ACC112 (cell line): ENCODE measurements around the gene MYOCOS.

Experiments
- H2AFZ ChIP-seq: fragments of 200-600 bp; sonication (generic); one replicate; pipeline ENCODE4 v1.6.0; 2017; ENCODE audit warnings: antibody characterized with exemption, low read length; ENCODE audit not compliant: unreplicated experiment
- H3K27ac ChIP-seq: fragments of 200-600 bp; sonication (generic); 2 replicates; pipeline ENCODE4 v1.5.1; 2014; ENCODE audit warnings: low read depth, mild to moderate bottlenecking, antibody characterized with exemption, low read length, moderate library complexity
- H3K27me3 ChIP-seq: fragments of 200-600 bp; sonication (generic); 2 replicates; pipeline ENCODE4 v1.6.1; 2014; ENCODE audit warnings: mild to moderate bottlenecking, antibody characterized with exemption, low read length, moderate library complexity, mixed read lengths; ENCODE audit not compliant: insufficient read depth
- H3K36me3 ChIP-seq: fragments of 200-600 bp; sonication (generic); 2 replicates; pipeline ENCODE4 v1.6.1; 2016; ENCODE audit warnings: mild to moderate bottlenecking, antibody characterized with exemption, low read length, moderate library complexity, mixed read lengths; ENCODE audit not compliant: insufficient read depth
- H3K4me1 ChIP-seq: fragments of 200-600 bp; sonication (generic); one replicate; pipeline ENCODE4 v1.6.1; 2016; ENCODE audit warnings: low read length, mixed read lengths; ENCODE audit not compliant: insufficient read depth, unreplicated experiment, control insufficient read depth
- H3K4me3 ChIP-seq: fragments of 200-600 bp; sonication (generic); 2 replicates; pipeline ENCODE4 v1.5.1; 2014; ENCODE audit warnings: mild to moderate bottlenecking, low read depth, low read length
- H3K79me2 ChIP-seq: fragments of 200-600 bp; sonication (generic); one replicate; pipeline ENCODE4 v1.6.0; 2016; ENCODE audit warnings: low read length; ENCODE audit not compliant: control insufficient read depth, unreplicated experiment, insufficient read depth

The MYOCOS gene

GRCh38 chr1:171623651-171624331 is 1.7 kb downstream of the MYOCOS start:
- Histone ChIP-seq H3K27me3 (peaks cover 24% of the 10 kb centered on the region; the same call in 1 of the 2 replicates), H3K36me3 (no peaks in the 10 kb centered on the region), H3K79me2 (no peaks in the 10 kb centered on the region), H3K4me3 (no peak overlapping the region), H3K4me1 (no peaks in the 10 kb centered on the region), H2AFZ (no peak overlapping the region), H3K27ac (no peak overlapping the region)

DNA sequence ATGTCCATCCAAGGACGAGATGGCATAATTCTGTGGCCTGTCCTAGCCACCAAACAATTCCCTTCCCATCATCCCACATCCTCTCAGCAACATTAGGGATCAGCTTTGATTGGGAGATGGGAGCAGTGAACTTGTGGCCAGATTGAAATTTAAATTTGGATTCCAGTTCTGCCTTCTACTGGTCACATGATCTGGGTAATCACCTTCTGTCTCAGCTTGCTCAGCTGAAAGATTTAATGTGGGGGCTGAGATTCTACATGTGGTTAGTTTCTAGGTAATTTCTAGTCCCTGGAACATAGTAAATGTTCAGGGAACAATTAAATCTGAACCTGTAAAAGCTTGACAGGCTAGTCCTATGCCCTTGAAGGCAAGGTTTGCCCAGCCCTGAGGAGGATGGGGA is 3.2 kb downstream of the MYOCOS start:
- no peaks in the 10 kb centered on the region for H3K4me1 ChIP-seq
- H2AFZ ChIP-seq = no peak overlapping the region
- no peak overlapping the region for H3K27ac ChIP-seq
- no peaks in the 10 kb centered on the region for H3K36me3 ChIP-seq
- H3K4me3 ChIP-seq = no peak overlapping the region
- no peaks in the 10 kb centered on the region for H3K79me2 ChIP-seq
- H3K27me3 ChIP-seq = peaks cover 31% of the 10 kb centered on the region

DNA sequence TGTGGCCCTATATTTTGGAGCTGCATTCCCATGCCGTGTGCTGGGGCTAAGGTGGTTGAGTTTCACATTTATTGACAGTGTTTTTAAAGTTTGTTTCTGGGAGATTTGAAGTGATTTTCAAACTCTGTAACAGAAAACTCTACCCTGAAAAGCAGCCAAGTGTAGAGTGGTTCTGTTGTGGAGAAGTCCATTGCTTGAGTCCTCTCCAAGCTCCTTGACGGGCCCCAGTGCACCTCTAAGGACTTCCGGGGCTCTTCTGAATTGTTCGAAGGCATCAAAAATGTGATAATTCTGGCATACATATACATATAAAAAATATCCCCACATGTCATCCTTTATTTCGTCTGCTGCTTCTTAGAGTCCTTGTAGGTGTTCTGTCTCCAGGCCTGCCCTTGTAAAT is 5.0 kb downstream of the MYOCOS start:
- H3K27me3 ChIP-seq = peaks cover 45% of the 10 kb centered on the region
- H2AFZ ChIP-seq = no peak overlapping the region
- H3K36me3 ChIP-seq = no peaks in the 10 kb centered on the region
- no peak overlapping the region for H3K4me3 ChIP-seq
- H3K79me2 ChIP-seq = no peaks in the 10 kb centered on the region
- no peaks in the 10 kb centered on the region for H3K4me1 ChIP-seq
- no peak overlapping the region for H3K27ac ChIP-seq

DNA sequence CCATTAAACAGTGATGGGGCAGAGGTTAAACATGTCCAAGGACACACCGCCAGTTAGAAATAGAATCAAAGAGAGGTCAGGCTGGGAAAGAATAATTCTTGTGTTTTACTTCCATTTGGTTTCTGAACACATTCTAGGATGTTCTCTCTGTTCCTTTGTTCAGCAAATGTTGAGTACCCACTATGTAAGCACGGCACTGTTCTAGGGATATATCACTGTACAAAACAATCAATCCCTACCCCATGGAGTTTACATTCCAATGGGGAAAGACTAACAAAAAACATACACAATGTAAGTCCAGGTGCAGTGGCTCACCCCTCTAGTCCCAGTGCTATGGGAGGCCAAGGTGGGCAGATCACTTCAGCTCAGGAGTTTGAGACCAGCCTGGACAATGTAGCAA is 6.2 kb downstream of the MYOCOS start:
- Histone ChIP-seq H3K79me2 (no peaks in the 10 kb centered on the region), H3K27me3 (peaks cover 45% of the 10 kb centered on the region)

GRCh38 chr1:171635661-171636060 is 13.6 kb downstream of the MYOCOS start:
- no peak overlapping the region for H3K27ac ChIP-seq
- no peaks in the 10 kb centered on the region for H3K36me3 ChIP-seq
- H3K27me3 ChIP-seq = peaks cover 16% of the 10 kb centered on the region
- no peaks in the 10 kb centered on the region for H3K79me2 ChIP-seq
- no peak overlapping the region for H3K4me3 ChIP-seq
- no peaks in the 10 kb centered on the region for H3K4me1 ChIP-seq
- no peak overlapping the region for H2AFZ ChIP-seq

More for the DNA sequence above, 6.2 kb downstream of the MYOCOS start:
- Histone ChIP-seq H3K4me1 (no peaks in the 10 kb centered on the region), H3K27ac (no peak overlapping the region), H3K4me3 (no peak overlapping the region), H3K36me3 (no peaks in the 10 kb centered on the region), H2AFZ (no peak overlapping the region)

DNA sequence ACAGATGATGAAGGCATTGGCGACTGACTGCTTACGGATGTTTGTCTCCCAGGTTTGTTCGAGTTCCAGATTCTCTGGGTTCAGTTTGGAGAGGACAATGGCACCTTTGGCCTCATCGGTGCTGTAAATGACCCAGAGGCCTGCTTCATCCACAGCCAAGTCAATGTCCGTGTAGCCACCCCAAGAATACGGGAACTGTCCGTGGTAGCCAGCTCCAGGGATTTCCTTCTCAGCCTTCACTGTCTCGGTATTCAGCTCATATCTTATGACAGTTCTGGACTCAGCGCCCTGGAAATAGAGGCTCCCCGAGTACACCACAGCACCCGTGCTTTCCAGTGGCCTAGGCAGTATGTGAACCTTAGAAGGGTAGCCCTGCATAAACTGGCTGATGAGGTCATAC is 14.1 kb downstream of the MYOCOS start:
- Histone ChIP-seq H3K79me2 (no peaks in the 10 kb centered on the region), H3K27ac (no peak overlapping the region), H3K4me1 (no peaks in the 10 kb centered on the region), H2AFZ (no peak overlapping the region), H3K27me3 (peaks cover 11% of the 10 kb centered on the region), H3K36me3 (no peaks in the 10 kb centered on the region), H3K4me3 (no peak overlapping the region)

GRCh38 chr1:171637928-171638576 is 16.0 kb downstream of the MYOCOS start:
- Histone ChIP-seq H3K36me3 (no peaks in the 10 kb centered on the region), H2AFZ (no peak overlapping the region), H3K79me2 (no peaks in the 10 kb centered on the region), H3K4me3 (no peak overlapping the region), H3K4me1 (no peaks in the 10 kb centered on the region), H3K27me3 (no peaks in the 10 kb centered on the region), H3K27ac (no peak overlapping the region)

- no peaks in the 10 kb centered on the region for H3K4me1 ChIP-seq
- no peaks in the 10 kb centered on the region for H3K27me3 ChIP-seq
- H3K27ac ChIP-seq = no peak overlapping the region
- no peaks in the 10 kb centered on the region for H3K36me3 ChIP-seq
- H3K79me2 ChIP-seq = no peaks in the 10 kb centered on the region
- no peak overlapping the region for H3K4me3 ChIP-seq
- no peak overlapping the region for H2AFZ ChIP-seq
Measured at GRCh38 chr1:171640225-171640624, 18.2 kb downstream of the MYOCOS start.

DNA sequence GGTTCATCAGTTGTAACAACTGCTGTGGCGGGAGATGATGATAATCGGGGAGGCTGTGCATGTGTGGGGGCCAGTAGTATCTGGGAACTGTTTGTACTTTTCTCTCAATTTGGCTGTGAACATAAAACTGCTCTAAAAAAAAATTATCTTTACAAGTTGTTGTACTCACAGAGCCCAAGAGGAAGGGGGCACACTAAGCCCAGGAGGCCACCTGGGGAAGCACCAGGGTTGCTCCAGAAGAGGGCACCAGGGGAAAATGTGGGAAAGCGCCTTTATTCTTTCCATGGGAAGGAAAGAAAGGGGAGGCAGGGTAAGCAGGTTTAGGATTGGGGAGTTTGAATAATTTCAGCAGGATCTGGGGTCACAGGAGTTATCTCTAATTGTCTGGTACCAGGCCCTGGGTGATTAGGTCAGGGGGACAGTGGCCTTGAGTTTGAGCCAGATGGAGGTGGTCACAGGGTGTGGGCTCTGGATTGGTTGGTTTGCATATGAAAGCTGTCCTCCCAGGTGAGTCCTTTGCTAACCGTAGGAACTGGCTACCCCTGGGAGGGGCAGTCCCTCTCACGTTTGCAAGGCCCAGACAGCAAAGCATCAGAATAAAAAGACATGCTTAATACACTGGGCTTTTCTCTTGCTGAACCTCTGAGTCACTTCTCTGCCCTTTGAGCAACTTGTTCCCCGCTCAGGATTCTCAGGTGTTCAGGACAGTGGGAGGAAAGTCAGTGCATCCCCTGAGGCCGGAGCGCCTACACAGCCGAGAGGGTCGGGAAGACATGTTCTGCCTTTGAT is 19.2 kb downstream of the MYOCOS start:
- Histone ChIP-seq H3K27me3 (no peaks in the 10 kb centered on the region), H3K4me1 (no peaks in the 10 kb centered on the region), H3K4me3 (no peak overlapping the region), H3K36me3 (no peaks in the 10 kb centered on the region), H3K79me2 (no peaks in the 10 kb centered on the region), H3K27ac (no peak overlapping the region), H2AFZ (no peak overlapping the region)

DNA sequence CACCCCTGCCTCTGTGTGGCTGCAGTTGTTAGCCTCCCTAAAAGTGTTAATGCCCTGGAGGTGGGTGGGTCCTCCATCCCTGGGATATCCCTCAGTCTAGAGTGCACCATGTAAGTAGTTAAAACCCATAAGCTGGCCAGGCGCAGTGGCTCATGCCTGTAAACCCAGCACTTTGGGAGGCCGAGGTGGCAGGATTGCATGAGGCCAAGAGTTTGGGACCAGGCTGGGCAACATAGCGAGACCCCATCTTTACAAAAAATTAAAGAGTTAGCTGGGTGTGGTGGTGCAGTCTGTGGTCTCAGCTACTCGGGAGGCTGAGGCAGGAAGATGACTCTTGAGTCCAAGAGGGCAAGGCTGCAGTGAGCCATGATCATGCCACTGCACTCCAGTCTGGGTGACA is 20.2 kb downstream of the MYOCOS start:
- no peaks in the 10 kb centered on the region for H3K4me1 ChIP-seq
- no peak overlapping the region for H3K27ac ChIP-seq
- H3K27me3 ChIP-seq = no peaks in the 10 kb centered on the region
- no peaks in the 10 kb centered on the region for H3K36me3 ChIP-seq
- H2AFZ ChIP-seq = no peak overlapping the region
- H3K4me3 ChIP-seq = no peak overlapping the region
- no peaks in the 10 kb centered on the region for H3K79me2 ChIP-seq
